A549 (cell line): ENCODE results near the gene FATE1. TPM values are rescaled to one million over a fixed set of nuclear protein-coding genes. Genes with fewer than 3 reads are reported as not detected.

ENCODE experiments used
- ATAC-seq, 2 experiments: fragments of 200-7000 bp in 1 of 2; fragments of >200 bp in 1 of 2; cut with Nextera tagmentation in 1 of 2; cut with Tn5 transposase in 1 of 2; 3 replicates each; pipeline versions ENCODE4 v1.8.0 to v1.9.1; 2018 to 2020; ENCODE audit warnings: mild to moderate bottlenecking in 1 of 2, moderate library complexity in 1 of 2
- CTCF ChIA-PET: fragments of 300-600 bp; sonication (Branson Sonifier 250); formaldehyde crosslinking; extraction: SDS; loops from one replicate; lab custom pipeline; 2021; ENCODE audit warnings: antibody characterized with exemption, inconsistent platforms; lab: Yijun Ruan, JAX
- POLR2A ChIA-PET: fragments of 350-600 bp; formaldehyde crosslinking; extraction: SDS; loops from one replicate; lab custom pipeline; 2021; ENCODE audit warnings: antibody characterized with exemption, inconsistent platforms; lab: Yijun Ruan, JAX
- DNase-seq, 2 experiments: peaks; one replicate each; pipeline versions ENCODE4 v3.0.0 to v3.0.0-alpha.2; 2011 to 2016; ENCODE audit warnings: low read depth in 1 of 2, low spot score in 1 of 2
- FAIRE-seq: peaks from 2 replicates; lab custom pipeline; 2011; peaks lifted over from hg19 to GRCh38; lab: Jason Lieb, UNC
- H3K27ac ChIP-seq, 2 experiments: fragments of >200 bp; sonication (Bioruptor Twin); formaldehyde crosslinking; 3 replicates each; pipeline ENCODE4 v1.5.1; 2016 to 2017
- H3K4me1 ChIP-seq: fragments of >200 bp; sonication (Bioruptor Twin); formaldehyde crosslinking; 3 replicates; pipeline ENCODE4 v1.6.1; 2016
- H3K4me2 ChIP-seq: fragments of >200 bp; sonication (Bioruptor Twin); formaldehyde crosslinking; 3 replicates; pipeline ENCODE4 v1.6.1; 2016
- H3K4me3 ChIP-seq: fragments of >200 bp; sonication (Bioruptor Twin); formaldehyde crosslinking; 3 replicates; pipeline ENCODE4 v1.5.1; 2016
- H3K9me3 ChIP-seq: fragments of >200 bp; sonication (Bioruptor Twin); formaldehyde crosslinking; 3 replicates; pipeline ENCODE4 v1.6.1; 2016
- BCL3 ChIP-seq: fragments of >200 bp; sonication (Bioruptor Twin); formaldehyde crosslinking; IDR thresholded peaks from 3 replicates; pipeline ENCODE4 v1.6.1; 2016
- CEBPB ChIP-seq, 2 experiments: fragments of >200 bp in 1 of 2; sonication (Bioruptor Twin) in 1 of 2; formaldehyde crosslinking in 1 of 2; IDR thresholded peaks; 2 replicates each; pipeline ENCODE4 v1.6.1; 2012 to 2016
- CTCF ChIP-seq: fragments of >200 bp; sonication (Bioruptor Twin); formaldehyde crosslinking; IDR thresholded peaks from 3 replicates; pipeline ENCODE4 v1.5.1; 2016
- E2F6 ChIP-seq: IDR thresholded peaks from 2 replicates; pipeline ENCODE4 v1.6.1; 2012; ENCODE audit warnings: low read depth, borderline replicate concordance
- EP300 ChIP-seq, 2 experiments: fragments of >200 bp; sonication (Bioruptor Twin); formaldehyde crosslinking; IDR thresholded peaks; 2 replicates in 1 of 2; 3 replicates in 1 of 2; pipeline ENCODE4 v1.6.1; 2016 to 2017
- FOSL2 ChIP-seq, 2 experiments: fragments of 450-650 bp in 1 of 2; fragments of >200 bp in 1 of 2; sonication (Bioruptor Twin) in 1 of 2; formaldehyde crosslinking; IDR thresholded peaks; 2 replicates each; pipeline versions ENCODE4 v1.5.0 to v1.6.1; 2016 to 2020; ENCODE audit warnings: mild to moderate bottlenecking in 1 of 2, moderate library complexity in 1 of 2
- GATA3 ChIP-seq: IDR thresholded peaks from 2 replicates; pipeline ENCODE4 v1.6.1; 2012; ENCODE audit warnings: borderline replicate concordance
- HES2 ChIP-seq: fragments of >200 bp; sonication (Bioruptor Twin); formaldehyde crosslinking; IDR thresholded peaks from 2 replicates; pipeline ENCODE4 v1.6.1; 2016
- HMGXB4 ChIP-seq: fragments of 250-450 bp; sonication (Bioruptor Pico); IDR thresholded peaks from 2 replicates; pipeline ENCODE4 v1.5.0; 2021; ENCODE audit warnings: mild to moderate bottlenecking, moderate library complexity, borderline replicate concordance
- HOXA7 ChIP-seq: fragments of 250-450 bp; sonication (Bioruptor Pico); IDR thresholded peaks from 2 replicates; pipeline ENCODE4 v1.5.0; 2020; ENCODE audit warnings: mild to moderate bottlenecking, moderate library complexity
- HOXB5 ChIP-seq: fragments of 250-450 bp; sonication (Bioruptor Pico); IDR thresholded peaks from 2 replicates; pipeline ENCODE4 v1.5.0; 2020; ENCODE audit warnings: mild to moderate bottlenecking, moderate library complexity
- JUNB ChIP-seq: fragments of >200 bp; sonication (Bioruptor Twin); formaldehyde crosslinking; IDR thresholded peaks from 2 replicates; pipeline ENCODE4 v1.6.1; 2016
- MAFK ChIP-seq: fragments of 450-650 bp; IDR thresholded peaks from 2 replicates; pipeline ENCODE4 v1.6.1; 2014; ENCODE audit not compliant: partially characterized antibody
- PHF8 ChIP-seq: fragments of 200-600 bp; sonication (generic); IDR thresholded peaks from 2 replicates; pipeline ENCODE4 v1.6.1; 2016; ENCODE audit warnings: low read depth, mild to moderate bottlenecking, antibody characterized with exemption, moderate library complexity, borderline replicate concordance
- POLR2AphosphoS2 ChIP-seq: conservative IDR thresholded peaks from 2 replicates; pipeline ENCODE4 v1.6.1; 2012; ENCODE audit warnings: low read length, improper control_type of control experiment, inconsistent platforms
- RFX5 ChIP-seq: fragments of 450-650 bp; IDR thresholded peaks from 2 replicates; pipeline ENCODE4 v1.7.1; 2014; ENCODE audit warnings: antibody characterized with exemption, mild to moderate bottlenecking, moderate library complexity
- RNF2 ChIP-seq: fragments of 200-600 bp; sonication (generic); IDR thresholded peaks from 2 replicates; pipeline ENCODE4 v1.6.1; 2016; ENCODE audit warnings: low read depth, mild to moderate bottlenecking, antibody characterized with exemption, moderate library complexity, borderline replicate concordance
- SMC3 ChIP-seq: fragments of >200 bp; sonication (Bioruptor Twin); formaldehyde crosslinking; IDR thresholded peaks from 3 replicates; pipeline ENCODE4 v1.6.1; 2018; ENCODE audit warnings: inconsistent platforms
- TFCP2L1 ChIP-seq: fragments of 250-450 bp; sonication (Bioruptor Pico); IDR thresholded peaks from 2 replicates; pipeline ENCODE4 v1.5.0; 2021; ENCODE audit warnings: mild to moderate bottlenecking
- USF2 ChIP-seq: fragments of 450-650 bp; IDR thresholded peaks from 2 replicates; pipeline ENCODE4 v1.6.1; 2014; ENCODE audit warnings: antibody characterized with exemption
- ZNF302 ChIP-seq: fragments of 250-450 bp; sonication (Bioruptor Pico); IDR thresholded peaks from 2 replicates; pipeline ENCODE4 v1.9.0; 2021; ENCODE audit warnings: inconsistent platforms, mild to moderate bottlenecking, moderate library complexity
- ZSCAN20 ChIP-seq: fragments of 250-450 bp; sonication (Bioruptor Pico); IDR thresholded peaks from 2 replicates; pipeline ENCODE4 v1.8.0; 2022; ENCODE audit warnings: mild to moderate bottlenecking, moderate library complexity
- WGBS: methylation state at CpG from one replicate; pipeline ENCODE4 v1.1.6; 2017; ENCODE audit errors: missing lambda C conversion rate; 5-methylcytosine and 5-hydroxymethylcytosine counted together
- polyA plus RNA-seq, 4 experiments: library from polyadenylated mRNA; depleted of rRNA in 3 of 4; stranded (reverse); fragments of >200 nt; fragmentation: RNase III in 1 of 4; extraction: RNeasy Plus Mini Kit Qiagen cat#74134 plus additional on column Dnase treatment in 1 of 4; gene quantifications; 2 replicates in 3 of 4; 3 replicates in 1 of 4; pipeline ENCODE4 v1.2.3, GENCODE V29; 2011 to 2017

FATE1 gene
- polyA plus RNA-seq, 2 of the 4 experiments (the other 2 are of a cell fraction): not detected

- 45% methylated on average over 7 of the region's 7 CpGs for WGBS
- FAIRE-seq (no peak), DNase-seq (no peak), ATAC-seq (no peak)
- CTCF ChIA-PET: no interaction called here
- TF ChIP-seq GATA3 (no peak), POLR2AphosphoS2 (no peak), HES2 (no peak), E2F6 (no peak), HMGXB4 (CRISPR knock-in tag) (no peak), CEBPB (IDR thresholded peaks at IDR 0.05) (no peak), EP300 (IDR thresholded peaks at IDR 0.05) (no peak), RNF2 (no peak), JUNB (no peak), FOSL2 (IDR thresholded peaks at IDR 0.05) (no peak), FOSL2 (CRISPR knock-in tag; IDR thresholded peaks at IDR 0.05) (no peak)
- H3K27ac ChIP-seq: no peak overlapping the region
- no peaks in the 10 kb centered on the region for H3K9me3 ChIP-seq
- H3K4me1 ChIP-seq: no peaks in the 10 kb centered on the region
- no peak overlapping the region for H3K4me2 ChIP-seq
- H3K4me3 ChIP-seq: no peak overlapping the region
- POLR2A ChIA-PET: no interaction called here
Observed at GRCh38 chrX:151708821-151709220, 7.0 kb upstream of the FATE1 start.

GRCh38 chrX:151710457-151710856 is 5.4 kb upstream of the FATE1 start:
- H3K27ac ChIP-seq: no peak overlapping the region
- TF ChIP-seq EP300 (IDR thresholded peaks at IDR 0.05) (no peak), BCL3 (no peak), USF2 (no peak), PHF8 (no peak), ZSCAN20 (CRISPR knock-in tag) (no peak), SMC3 (no peak), HOXA7 (CRISPR knock-in tag) (no peak), HMGXB4 (CRISPR knock-in tag) (no peak), MAFK (no peak), JUNB (no peak), CTCF (no peak), RFX5 (no peak), TFCP2L1 (no peak), ZNF302 (CRISPR knock-in tag) (no peak), HOXB5 (CRISPR knock-in tag) (no peak)
- no peak overlapping the region for H3K4me2 ChIP-seq
- 3% methylated on average over 2 of the region's 2 CpGs for WGBS
- POLR2A ChIA-PET: no interaction called here
- FAIRE-seq (no peak), DNase-seq (no peak), ATAC-seq (no peak)
- H3K9me3 ChIP-seq: no peaks in the 10 kb centered on the region
- CTCF ChIA-PET: no interaction called here
- no peak overlapping the region for H3K4me3 ChIP-seq
- H3K4me1 ChIP-seq: no peaks in the 10 kb centered on the region
